ENCODE data around the gene DHRSX. TPM values are rescaled to one million over a fixed set of nuclear protein-coding genes. Genes with fewer than 3 reads are reported as not detected.

The DHRSX gene
- total RNA-seq, 1 donor from 2014 or later: 16.1 TPM

Other genes with a start within 250 kb of the DHRSX start
- 23.8 TPM for gene ZBED1, start within 50 bp of the DHRSX start, total RNA-seq (ENCODE audit: insufficient read depth, low replicate concordance)
- gene CD99, start 190.3 kb upstream of the DHRSX start, total RNA-seq (ENCODE audit: insufficient read depth, low replicate concordance): 226 TPM